ENCODE measurements around the gene SLC36A1. TPM values are rescaled to one million over a fixed set of nuclear protein-coding genes. Genes with fewer than 3 reads are reported as not detected.
A peak's percentile ranks its signal among the peaks of the same experiment; 100 is the strongest.

Gene SLC36A1
- total RNA-seq, 4 donors from 2014 or later: 7.3 to 9.1 (median 8.3) TPM

DNA sequence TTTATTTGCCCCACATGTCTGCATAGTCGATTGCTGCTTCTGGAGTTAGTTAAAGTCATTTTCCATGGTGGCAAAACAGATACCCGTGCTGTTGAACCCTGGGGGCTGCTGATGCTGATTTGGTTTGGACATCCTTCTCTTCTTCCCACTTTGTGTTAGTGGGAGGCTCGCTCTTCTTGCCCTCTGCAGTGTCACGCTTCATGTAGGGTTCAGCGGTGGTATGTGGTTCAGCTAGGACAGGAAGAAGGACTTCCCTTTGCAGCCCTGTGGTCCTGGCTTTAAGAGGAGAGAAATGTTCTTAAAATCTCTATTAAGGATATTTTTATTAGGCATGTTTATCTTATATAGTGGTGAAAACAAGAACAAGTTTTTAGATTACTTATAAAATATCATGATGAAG, 36.2 kb downstream of the SLC36A1 start:
- no peak overlapping the region for H3K4me3 ChIP-seq
- peak overlapping the region in 2 of 4 donors; percentile 14 to 28 for H3K27ac ChIP-seq
- no peaks in the 10 kb centered on the region for H3K27me3 ChIP-seq
- no peak for DNase-seq
- TF ChIP-seq, protein P1, sequence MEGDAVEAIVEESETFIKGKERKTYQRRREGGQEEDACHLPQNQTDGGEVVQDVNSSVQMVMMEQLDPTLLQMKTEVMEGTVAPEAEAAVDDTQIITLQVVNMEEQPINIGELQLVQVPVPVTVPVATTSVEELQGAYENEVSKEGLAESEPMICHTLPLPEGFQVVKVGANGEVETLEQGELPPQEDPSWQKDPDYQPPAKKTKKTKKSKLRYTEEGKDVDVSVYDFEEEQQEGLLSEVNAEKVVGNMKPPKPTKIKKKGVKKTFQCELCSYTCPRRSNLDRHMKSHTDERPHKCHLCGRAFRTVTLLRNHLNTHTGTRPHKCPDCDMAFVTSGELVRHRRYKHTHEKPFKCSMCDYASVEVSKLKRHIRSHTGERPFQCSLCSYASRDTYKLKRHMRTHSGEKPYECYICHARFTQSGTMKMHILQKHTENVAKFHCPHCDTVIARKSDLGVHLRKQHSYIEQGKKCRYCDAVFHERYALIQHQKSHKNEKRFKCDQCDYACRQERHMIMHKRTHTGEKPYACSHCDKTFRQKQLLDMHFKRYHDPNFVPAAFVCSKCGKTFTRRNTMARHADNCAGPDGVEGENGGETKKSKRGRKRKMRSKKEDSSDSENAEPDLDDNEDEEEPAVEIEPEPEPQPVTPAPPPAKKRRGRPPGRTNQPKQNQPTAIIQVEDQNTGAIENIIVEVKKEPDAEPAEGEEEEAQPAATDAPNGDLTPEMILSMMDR (IDR thresholded peaks at IDR 0.05): no peak
- TF ChIP-seq POLR2A (IDR thresholded peaks at IDR 0.05): no peak
- 58 to 77% methylated on average over 4 to 5 of the region's 5 CpGs for WGBS, 2 donors
- no peaks in the 10 kb centered on the region for H3K9me3 ChIP-seq
- H3K4me1 ChIP-seq: peaks cover 0 to 9% (median 0%) of the 10 kb centered on the region in 3 donors
- H3K36me3 ChIP-seq: peaks cover 4 to 99% (median 7%) of the 10 kb centered on the region in 3 donors
- intact Hi-C loops (cut with DNase I): no loop called here

DNA sequence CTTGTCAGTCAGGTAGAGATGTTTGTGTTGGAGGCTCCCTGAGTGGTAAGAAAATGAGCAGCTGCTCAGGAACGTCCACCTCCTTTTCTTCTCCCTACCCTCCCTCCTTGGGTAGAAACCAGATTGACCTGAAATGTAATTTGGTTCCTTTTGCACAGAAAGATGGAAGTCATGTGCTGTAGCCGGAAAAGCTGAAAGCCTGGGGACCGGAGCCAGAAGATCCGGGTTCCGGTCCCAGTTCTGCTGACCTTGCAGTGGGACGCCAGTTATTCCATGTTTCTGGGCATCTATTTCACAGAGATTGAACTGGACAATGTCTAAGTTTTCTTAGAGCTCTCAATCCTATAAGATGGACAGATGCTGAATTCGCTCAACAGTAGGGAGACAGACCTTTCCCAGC, 40.1 kb downstream of the SLC36A1 start:
- no peaks in the 10 kb centered on the region for H3K9me3 ChIP-seq
- H3K27me3 ChIP-seq: no peaks in the 10 kb centered on the region
- WGBS, 2 donors: 93 to 95% methylated on average over 7 of the region's 7 CpGs
- H3K27ac ChIP-seq: no peak overlapping the region
- intact Hi-C loops (cut with DNase I): no loop called here
- H3K4me3 ChIP-seq: no peak overlapping the region
- H3K4me1 ChIP-seq: no peaks in the 10 kb centered on the region
- peaks cover 4 to 84% (median 7%) of the 10 kb centered on the region in 3 donors for H3K36me3 ChIP-seq
- DNase-seq: no peak
- no peak for TF ChIP-seq POLR2A (IDR thresholded peaks at IDR 0.05)
- TF ChIP-seq, protein P1 (IDR thresholded peaks at IDR 0.05): no peak

DNA sequence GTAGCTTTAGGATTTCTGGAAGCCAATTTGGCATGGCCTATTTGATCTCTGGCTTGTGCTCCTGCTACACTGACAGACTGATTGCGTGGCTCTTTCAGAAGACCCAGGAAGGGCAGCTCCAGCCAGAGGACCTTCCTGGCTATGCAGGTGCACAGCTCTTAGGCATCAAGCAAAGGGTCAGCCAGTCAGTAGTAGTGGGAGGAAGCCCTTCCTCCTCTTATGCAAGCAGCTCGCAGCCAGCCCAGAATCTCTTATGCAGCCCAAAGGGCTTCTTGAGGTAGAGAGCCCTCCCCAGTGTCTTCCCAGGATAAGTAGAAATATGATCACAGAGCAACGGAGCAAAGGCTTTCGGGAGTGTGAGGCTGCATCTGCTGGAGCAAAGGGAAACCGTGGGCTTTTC, 43.2 kb downstream of the SLC36A1 start:
- Histone ChIP-seq H3K9me3 (no peaks in the 10 kb centered on the region), H3K36me3 (peaks cover 0 to 54% (median 4%) of the 10 kb centered on the region in 3 donors), H3K4me1 (no peaks in the 10 kb centered on the region), H3K4me3 (no peak overlapping the region), H3K27me3 (no peaks in the 10 kb centered on the region), H3K27ac (no peak overlapping the region)
- WGBS, 2 donors: 89 to 100% methylated on average over 2 to 3 of the region's 5 CpGs
- no peak for DNase-seq
- no peak for TF ChIP-seq POLR2A (IDR thresholded peaks at IDR 0.05)
- TF ChIP-seq, protein P1 (IDR thresholded peaks at IDR 0.05): no peak
- intact Hi-C loops (cut with DNase I): no loop called here

DNA sequence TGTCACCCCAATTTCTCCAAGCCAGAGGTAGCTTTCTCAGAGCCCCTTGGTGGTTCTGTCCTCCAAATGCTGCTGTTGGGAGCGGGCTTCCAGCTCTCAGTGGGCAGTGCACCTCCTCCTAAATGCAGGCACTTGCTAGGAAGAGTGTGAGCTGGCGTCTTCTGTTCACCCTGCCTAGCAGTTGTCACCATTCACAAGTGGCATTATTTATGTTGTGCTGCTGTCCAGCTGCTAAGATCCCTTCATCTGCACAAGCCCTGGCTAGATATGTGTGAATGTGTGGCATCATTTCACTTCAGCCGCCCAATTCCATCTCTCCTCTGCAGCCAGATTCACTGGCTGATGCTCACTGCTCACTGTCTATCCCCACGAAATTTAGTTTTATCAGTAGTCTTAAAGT, 43.7 kb downstream of the SLC36A1 start:
- H3K27ac ChIP-seq: no peak overlapping the region
- intact Hi-C loops (cut with DNase I): no loop called here
- no peaks in the 10 kb centered on the region for H3K9me3 ChIP-seq
- H3K4me3 ChIP-seq: no peak overlapping the region
- no peak for DNase-seq
- H3K27me3 ChIP-seq: no peaks in the 10 kb centered on the region
- H3K36me3 ChIP-seq: peaks cover 0 to 50% (median 4%) of the 10 kb centered on the region in 3 donors
- WGBS, 2 donors: 76 to 86% methylated on average over 3 to 4 of the region's 4 CpGs
- no peaks in the 10 kb centered on the region for H3K4me1 ChIP-seq
- no peak for TF ChIP-seq POLR2A (IDR thresholded peaks at IDR 0.05)
- TF ChIP-seq, protein P1 (IDR thresholded peaks at IDR 0.05): no peak

DNA sequence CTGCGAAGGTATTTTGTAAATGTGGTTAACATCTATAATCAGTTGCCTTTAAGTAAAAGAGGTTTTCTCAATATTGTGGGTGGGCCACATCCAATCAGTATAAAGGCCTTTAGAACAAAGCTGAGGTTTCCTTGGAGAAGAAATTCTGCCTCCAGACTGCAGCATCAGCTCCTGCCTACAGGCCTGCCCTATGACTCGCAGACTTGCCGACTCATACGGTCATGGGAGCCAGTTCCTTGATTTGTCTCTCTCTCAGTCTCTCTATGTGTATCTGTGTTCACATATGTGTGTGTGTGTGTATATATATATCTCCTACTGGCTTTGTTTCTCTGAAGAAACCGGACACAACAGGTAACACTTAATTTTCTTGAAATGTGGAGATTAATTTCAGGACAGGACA, 45.3 kb downstream of the SLC36A1 start:
- Histone ChIP-seq H3K27ac (peak overlapping the region in 1 of 4 donors; percentile 68), H3K9me3 (no peaks in the 10 kb centered on the region), H3K4me1 (no peaks in the 10 kb centered on the region), H3K27me3 (no peaks in the 10 kb centered on the region), H3K36me3 (peaks cover 0 to 33% (median 4%) of the 10 kb centered on the region in 3 donors), H3K4me3 (no peak overlapping the region)
- TF ChIP-seq POLR2A (IDR thresholded peaks at IDR 0.05): no peak
- TF ChIP-seq, protein P1 (IDR thresholded peaks at IDR 0.05): no peak
- DNase-seq: no peak
- 56 to 73% methylated on average over 5 of the region's 5 CpGs for WGBS, 2 donors
- intact Hi-C loops (cut with DNase I): no loop called here
